ENCODE data around the gene CPNE6.

CPNE6 gene

DNA sequence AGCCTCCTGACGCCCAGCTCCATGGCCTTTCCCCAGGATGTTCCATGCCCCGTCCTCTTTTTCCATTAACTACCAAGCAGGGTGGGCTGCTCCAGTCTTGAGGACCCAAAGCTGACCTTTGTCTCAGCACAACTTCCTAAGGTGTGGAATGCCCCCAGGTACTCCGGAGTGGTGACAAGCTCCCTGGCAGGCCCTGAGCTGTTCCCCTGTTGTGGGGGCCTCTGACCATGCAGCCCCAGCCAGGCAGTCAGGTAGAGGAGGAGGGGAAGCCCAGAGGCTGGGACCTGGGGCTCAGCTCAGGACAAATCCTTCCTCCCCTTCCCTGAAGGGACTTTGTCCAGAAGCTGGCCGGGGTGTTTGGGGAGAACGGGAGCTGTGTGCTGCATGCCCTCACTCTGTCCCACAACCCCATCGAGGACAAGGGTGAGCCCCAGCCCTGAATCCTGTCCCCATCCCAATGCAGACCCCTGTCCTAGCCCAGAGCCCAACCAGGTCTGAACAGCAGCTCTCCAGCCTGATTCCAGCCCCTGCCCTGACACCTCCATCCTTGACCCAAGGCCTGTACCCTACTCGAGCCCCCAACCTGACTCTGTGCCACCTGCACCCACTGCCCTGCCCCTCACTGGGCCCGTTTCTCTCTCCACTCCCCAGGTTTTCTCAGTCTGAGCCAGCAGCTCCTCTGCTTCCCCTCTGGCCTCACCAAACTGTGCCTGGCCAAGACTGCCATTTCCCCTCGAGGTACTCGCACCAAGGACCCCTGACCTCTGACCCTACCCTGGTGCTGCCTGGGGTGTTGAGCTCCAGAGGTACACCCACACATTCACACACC lies 15.2 kb upstream of the CPNE6 start:
- DNase-seq, result no peak

DNA sequence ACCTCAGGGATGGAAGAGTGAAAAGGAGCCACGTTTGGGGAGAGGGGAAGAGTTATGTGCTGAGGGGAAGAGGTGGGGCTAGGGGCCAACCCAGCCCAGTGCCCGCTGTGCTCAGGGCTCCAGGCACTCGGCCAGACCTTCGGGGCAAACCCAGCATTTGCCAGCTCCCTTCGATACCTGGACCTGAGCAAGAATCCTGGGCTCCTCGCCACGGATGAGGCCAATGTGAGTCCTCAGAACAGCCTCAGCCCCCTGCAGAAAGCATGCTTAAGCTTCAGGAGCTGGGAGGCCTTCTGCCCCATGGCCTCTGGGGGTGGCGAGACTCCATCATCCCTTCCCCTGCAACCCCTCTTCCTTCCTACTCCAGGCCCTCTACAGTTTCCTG lies 14.6 kb upstream of the CPNE6 start:
- no peak for DNase-seq

DNA sequence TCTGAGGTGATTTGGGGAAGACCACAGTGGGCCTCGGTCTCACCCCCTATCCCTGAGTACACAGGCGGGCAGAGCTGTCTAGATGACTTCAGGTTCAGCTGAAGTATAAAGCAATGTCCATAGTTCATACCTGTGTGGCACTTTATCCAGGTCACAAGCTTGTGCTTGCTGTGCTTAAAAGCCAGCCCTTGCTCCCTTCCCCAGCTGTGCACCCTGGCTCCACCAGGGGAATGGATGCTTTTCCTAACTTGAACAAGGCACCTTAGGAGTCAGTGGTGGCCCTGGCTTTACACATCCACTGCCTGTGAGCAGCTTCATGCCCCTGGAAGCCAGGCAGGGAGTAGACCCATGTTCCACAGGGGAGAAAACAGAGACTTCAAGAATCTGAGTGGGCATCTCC lies 14.1 kb upstream of the CPNE6 start:
- no peak for DNase-seq

DNA sequence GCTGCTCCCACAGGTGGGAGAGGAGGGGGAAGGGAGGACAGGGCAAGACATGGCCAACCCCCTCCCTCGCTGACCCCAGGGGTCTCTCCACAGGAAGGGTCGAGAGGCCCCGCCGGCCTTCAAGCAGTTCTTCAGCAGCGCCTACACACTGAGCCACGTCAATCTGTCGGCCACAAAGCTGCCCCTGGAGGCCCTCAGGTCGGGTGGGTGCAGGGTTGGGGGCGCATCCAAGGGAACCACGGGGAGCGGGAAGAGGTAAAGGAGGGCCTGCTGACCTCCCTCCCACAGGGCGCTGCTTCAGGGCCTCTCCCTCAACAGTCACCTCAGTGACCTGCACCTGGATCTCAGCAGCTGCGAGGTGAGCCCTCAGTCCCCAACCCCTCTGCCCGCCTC lies 13.5 kb upstream of the CPNE6 start:
- no peak for DNase-seq

DNA sequence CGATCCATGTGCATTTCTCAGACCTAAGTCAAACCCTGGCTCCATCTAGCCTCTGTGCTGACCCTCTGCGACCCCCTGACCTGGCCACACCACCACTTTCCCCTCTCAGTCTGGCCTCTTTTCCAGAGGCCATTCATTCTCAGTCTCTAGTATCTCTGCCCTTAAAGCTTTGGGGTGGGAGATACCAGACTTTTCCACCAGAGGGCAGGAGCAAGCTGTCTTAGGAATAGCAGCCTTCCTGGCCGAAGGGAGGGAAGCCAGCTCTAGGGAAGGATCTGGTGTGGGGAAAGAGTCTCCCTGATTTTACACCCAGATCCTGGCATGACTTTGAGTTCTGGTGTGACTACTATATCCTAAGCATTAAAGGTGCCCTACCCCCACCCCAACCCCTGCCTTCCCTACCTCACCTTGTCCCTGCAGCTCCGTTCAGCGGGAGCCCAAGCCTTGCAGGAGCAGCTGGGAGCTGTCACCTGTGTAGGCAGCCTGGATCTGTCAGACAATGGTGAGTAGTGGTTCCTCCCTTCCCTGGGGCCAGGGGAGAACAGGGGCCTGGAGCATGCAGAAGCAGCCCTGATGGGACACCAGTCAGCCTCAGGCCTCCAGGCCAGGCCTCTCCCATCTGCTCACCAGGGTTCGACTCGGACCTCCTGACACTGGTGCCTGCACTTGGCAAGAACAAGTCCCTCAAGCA lies 13.0 kb upstream of the CPNE6 start:
- DNase-seq, result no peak

DNA sequence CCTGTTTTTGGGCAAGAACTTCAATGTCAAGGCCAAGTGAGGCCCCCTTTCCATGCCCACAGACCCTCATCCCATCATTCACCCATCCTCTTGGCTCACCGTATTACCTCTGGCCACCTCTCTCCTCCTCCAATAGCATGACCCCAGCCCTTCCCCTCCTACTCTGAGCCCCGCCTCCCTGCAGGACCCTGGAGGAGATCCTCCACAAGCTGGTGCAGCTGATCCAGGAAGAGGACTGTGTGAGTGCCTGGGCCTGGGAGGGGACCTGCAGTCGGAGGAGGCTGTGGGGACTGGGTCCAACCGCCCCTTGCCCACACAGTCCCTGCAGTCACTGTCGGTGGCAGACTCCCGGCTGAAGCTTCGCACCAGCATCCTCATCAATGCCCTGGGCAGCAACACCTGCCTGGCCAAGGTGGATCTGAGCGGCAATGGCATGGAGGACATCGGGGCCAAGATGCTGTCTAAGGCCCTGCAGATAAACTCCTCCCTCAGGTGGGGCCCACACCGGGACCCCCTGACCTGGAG lies 12.3 kb upstream of the CPNE6 start:
- no peak for DNase-seq

DNA sequence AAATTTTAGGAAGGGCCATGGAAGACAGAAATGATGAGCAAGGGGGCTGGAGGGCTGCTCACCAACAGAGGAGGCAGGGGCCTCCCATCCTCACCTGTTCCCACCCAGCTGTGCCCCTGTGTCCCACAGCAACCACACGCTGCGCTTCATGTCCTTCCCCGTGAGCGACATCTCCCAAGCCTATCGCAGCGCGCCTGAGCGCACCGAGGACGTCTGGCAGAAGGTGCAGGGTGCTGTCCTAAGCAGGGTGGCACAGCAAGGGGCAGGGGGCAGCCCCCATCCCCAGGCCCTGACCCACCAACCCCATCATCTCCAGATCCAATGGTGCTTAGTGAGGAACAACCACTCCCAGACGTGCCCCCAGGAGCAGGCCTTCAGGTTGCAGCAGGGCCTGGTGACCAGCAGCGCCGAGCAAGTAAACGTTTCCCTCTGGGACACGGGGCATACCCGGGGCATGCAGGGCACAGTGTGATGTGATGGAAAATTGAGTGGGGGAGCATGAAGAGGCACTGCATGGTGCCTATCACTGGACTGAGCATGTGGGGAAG lies 11.4 kb upstream of the CPNE6 start:
- DNase-seq, result no peak

DNA sequence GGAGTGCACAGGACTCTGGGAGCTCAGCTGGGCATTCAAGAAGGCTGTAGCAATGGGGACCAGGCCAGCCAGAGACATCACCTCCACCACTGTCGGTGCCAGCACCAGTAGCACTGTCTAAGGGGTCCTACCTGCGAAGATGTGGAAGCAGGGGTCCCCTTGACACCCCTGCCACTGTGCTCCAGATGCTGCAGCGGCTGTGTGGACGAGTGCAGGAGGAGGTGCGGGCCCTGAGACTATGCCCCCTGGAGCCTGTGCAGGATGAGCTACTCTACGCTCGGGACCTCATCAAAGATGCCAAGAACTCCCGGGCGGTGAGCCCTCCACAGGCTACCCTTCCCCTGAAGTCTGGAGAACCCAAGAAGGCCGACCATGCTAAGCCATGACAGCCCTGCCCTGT lies 10.9 kb upstream of the CPNE6 start:
- DNase-seq, result no peak

DNA sequence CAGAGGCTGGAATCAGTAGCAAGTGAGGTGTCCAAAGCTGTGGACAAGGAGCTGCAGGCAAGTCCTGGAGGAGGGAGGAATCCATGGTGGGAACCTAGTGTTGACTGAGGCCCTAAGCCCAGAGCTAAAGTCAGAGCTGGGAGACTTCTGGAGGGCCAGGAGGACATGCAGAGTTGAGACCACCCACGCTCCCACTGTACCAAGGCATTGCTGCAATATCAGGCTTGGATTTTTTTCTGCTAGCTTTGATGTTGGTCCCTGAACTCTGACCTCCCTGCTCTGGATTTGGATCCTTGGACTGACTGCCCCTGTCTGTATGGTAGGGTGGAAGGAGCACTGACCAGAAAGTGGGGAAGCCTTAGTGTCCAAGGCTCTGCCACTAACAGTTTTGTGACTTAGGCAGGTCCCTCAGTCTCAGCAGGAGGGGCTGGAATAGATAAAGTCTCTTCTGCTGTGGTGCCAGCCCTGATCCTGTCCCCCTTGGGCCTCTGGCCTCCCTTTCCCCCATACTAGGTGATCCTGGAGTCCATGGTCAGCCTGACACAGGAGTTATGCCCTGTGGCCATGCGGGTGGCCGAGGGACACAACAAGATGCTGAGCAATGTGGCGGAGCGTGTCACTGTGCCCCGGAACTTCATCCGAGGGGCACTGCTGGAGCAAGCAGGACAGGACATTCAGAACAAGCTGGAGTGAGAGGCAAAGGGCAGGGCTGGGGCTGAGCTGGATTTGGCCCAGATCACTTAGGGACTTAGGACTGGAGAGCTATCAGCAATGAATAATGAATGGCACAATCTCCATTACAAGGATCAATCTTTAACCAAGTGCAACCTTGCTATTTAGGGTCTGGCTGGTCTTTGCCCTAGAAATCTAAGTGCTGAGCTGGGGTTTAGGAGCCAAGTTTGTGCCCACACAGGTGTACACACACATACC lies 10.1 kb upstream of the CPNE6 start:
- no peak for DNase-seq

DNA sequence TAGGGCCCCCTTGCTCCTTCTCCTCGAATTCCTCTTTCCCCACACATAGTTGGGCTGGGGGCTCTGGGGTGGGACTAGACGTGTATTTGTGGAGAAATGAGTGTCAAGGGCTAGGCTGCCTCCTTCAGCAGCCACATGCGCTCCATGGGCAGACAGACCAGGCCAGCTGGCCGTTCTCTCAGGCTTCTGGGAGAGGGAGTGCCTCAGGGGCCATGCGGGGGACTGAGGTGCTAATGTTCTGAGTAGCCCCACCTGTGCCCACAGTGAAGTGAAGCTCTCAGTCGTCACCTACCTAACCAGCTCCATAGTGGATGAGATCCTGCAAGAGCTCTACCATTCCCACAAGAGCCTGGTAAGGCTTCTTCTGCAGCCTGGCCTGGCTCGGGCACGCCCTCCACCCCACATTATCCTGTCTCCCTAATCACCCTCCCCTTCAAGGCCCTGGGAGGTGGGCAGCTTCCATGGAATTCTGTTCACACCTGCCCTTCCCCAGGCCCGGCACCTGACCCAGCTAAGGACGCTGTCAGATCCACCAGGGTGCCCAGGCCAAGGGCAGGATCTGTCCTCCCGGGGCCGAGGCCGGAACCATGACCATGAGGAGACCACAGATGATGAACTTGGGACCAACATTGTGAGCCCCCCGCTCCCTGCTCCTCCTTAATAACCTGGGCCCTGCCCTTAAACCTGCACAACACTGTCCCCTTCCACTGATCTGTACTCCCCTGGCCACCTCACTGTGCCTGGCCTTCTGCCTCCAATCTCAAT lies 9.0 kb upstream of the CPNE6 start:
- DNase-seq, result no peak

DNA sequence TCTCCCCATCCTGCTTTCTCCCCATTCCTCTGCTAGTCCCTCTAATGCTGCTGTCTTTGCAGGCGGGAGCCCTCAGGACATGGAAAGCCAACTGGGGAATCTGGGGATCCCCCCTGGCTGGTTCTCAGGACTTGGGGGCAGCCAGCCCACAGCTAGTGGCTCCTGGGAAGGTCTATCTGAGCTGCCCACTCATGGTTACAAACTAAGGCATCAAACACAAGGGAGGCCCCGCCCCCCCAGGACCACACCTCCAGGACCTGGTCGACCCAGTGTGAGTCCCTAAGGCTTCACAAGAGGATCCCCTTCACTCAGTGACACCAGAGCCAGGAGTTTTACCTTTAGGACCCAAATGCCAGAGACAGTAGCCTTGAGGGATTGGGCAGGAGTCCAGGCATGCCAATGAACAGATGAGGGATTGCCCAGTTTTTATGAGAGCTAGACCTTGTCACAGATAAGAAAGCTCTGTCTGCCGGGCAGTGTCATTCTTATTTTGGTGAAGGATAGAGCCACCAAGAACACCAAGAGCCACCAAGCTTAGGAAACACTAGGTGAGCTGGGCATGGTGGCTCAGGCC lies 8.0 kb upstream of the CPNE6 start:
- DNase-seq, result no peak

DNA sequence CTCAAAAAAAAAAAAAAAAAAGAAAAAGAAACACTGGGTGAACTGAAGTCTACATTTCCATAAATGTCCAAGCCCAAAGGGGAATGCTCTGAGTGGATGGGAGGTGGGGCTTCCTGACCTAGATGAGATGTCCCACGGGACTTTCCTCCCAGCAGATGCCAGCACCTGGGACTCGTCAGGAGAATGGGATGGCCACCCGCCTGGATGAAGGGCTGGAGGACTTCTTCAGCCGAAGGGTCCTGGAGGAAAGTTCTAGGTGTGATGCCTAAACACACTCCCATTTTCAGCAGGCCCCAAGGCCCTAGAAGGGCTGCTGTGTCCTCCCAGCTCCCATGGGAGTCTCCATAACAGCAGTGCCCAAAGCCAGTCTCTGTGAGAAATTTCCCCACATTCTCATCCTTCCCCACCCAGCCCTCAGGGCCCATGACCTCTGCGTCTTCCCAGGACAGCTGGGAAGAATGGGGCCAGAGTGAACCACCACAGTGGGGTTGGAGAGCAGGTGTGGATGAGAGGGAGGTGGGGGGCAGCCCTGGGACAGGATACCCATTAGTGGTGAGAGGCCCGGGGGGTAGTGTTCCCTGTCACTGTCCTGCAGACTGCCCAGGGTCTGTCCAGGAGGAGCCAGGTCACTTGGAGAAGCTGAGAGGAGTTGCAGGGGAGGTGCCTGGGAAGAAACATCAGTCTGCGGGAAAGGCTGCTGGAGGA lies 7.1 kb upstream of the CPNE6 start:
- DNase-seq, result no peak

DNA sequence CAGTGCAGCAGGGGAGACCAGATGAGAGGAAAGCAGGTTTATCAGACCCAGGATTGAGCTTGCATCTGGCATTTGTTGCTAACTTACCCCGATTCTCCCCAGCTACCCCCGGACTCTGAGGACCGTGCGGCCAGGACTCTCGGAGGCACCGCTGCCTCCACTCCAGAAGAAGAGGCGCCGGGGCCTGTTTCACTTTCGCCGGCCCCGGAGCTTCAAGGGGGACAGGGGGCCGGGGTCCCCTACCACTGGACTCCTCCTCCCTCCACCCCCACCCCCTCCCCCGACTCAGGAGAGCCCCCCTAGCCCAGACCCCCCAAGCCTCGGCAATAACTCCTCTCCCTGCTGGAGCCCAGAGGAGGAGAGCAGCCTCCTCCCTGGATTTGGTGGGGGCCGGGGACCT lies 6.5 kb upstream of the CPNE6 start:
- no peak for DNase-seq

DNA sequence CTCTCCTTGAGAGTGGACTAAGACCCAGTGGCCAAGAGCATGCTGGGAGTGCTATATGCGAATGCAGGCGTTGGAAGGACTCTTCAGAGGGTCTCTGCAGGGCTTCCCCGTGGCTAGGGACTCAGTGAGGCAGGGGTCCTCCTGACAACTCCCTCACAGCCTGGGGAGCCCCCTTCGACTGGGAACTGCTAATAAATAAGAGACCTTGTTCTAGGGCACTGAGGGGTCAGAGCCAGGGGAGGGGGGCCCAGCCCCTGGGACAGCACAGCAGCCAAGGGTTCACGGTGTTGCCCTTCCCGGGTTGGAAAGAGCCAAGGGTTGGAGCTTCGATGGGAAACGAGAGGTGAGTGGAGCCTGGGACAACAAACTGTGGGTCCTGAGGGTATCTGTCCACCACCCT lies 6.0 kb upstream of the CPNE6 start:
- no peak for DNase-seq

DNA sequence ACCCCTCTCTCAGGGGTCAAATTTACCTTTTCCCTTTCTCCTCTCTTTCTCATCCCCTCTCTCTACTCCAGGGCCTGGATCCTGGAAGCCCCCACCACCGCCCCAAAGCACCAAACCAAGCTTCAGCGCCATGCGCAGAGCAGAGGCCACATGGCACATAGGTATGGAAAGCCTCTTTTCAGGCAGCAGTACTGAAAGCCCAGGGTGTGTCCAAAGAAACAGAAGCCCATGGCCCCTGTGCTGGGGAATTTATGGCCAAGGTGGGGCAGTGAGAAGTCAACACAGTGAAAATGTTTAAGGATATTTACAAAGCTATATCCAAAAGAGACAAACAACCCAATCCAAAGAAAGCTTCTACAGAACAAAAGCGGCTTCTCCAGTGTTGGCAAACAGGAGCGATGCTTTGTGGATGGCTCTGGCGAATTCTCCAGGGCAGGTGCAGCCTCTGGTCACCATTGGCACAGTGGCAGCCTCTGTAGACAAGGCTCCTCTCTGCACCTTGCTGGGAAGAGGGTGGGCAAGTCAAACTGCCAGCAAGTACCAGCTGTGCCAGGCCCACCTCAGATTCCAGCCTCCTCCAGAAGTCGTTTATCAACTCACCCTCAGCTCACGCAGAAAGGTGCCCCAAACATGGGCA lies 4.7 kb upstream of the CPNE6 start:
- DNase-seq, result no peak

DNA sequence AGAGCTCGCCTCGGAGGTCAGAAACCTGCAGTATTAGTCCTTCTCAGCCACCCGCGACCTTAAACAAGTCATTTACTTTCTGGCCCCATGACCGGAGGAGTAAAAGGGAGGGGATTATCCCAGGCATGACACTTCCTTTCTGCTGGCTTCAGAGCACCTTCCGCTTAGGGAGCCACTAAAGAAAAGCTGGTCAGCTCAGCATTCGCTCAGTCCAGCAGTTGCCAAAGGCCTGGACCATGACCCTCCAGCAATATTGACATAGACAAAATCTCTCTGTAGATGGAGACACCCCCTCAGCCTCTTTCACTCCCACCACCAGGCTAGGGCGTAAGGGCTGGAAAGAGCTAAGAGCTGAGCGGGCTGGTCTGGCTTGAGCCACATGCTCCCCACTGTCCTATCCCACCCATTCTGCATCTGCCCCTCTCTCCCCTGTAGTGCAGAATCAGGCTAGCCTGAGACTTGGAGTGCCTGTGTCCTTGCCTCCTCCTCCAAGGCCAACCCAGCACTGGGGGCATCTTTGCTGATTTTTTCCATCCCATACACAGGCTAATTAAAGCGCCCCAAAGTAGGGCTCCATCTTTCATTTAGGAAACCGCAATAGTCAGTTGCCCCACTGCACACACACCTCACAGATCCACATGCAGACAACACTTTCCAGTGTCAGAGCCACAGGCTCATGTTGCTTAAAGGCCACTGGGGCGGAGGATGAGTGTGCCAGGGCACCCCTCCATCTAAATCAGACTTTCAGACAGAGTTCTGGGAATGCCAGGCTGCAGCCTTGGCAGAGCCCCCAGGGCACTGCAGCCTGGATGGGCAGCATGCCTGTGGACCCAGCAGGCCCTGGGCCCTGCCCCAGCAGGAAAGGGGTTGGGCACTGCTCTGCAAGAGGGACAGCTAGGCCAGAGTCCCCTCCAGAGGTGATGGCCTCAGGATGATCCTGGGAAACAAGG lies 4.0 kb upstream of the CPNE6 start:
- no peak for DNase-seq

DNA sequence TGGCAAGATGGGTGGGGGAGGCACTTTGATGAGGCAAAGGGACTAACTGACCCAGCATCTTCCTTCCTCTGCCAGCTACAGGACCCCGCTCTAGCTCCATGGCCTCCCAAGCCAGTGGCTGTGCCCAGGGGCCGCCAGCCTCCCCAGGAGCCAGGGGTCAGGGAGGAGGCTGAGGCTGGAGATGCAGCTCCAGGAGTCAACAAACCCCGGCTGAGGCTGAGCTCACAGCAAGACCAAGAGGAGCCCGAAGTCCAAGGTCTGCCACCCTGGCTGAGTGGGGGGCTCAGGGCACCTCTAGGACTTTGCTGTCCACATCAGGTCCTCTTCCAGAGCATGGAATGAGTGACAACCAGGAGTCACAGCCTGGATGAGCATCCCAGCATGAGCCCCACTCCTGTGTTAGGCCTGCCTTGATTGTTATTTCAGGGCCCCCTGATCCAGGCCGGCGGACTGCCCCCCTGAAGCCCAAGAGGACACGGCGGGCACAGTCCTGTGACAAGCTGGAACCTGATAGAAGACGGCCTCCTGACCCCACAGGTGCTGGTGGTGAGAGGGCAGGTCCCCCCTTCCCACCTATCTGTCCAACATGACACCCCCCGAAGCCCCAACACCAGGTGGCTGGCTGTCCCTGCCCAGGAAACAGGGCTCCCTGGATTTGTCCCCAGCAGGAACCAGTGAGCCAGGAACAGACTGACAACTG lies 2.5 kb upstream of the CPNE6 start:
- no peak for DNase-seq

DNA sequence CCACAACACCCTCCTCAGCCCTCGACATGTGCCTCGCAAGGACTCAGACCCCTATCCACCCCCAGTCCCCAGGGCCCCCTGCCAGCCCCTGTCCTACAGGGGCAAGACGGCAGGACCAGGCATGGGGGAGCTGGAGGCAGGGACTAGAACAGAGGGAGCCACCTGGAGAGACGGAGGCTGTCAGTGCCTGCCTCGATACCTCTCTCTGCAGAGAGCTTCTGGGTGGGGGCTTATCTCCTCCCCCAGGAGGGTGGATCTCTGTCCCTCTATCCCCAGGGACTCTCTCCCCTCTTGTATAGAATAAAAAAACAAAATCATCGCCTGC lies 2.0 kb upstream of the CPNE6 start:
- no peak for DNase-seq
